ENCODE measurements around the gene HTR4. TPM values are rescaled to one million over a fixed set of nuclear protein-coding genes. Genes with fewer than 3 reads are reported as not detected.

The HTR4 gene
- total RNA-seq, 4 donors from 2014 or later: 0.25 to 1.2 (median 1.0) TPM; not detected in 1

DNA sequence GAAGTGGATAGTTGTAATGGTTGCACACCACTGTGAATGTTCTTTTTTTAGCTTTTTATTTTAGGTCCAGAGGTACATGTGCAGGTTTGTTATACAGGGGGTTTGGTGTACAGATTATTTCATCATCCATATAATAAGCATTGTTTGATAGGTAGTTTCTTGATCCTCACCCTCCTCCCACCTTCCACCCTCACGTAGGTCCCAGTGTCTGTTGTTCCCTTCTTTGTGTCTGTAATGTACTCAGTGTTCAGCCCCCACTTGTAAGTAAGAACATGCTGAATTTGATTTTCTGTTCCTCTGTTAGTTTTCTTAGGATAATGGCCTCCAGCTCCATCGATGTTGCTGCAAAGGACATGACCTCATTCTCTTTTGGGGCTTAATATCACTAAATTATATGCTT is 99.7 kb downstream of the HTR4 start:
- H3K4me3 ChIP-seq (ENCODE audit: low read depth, poor library complexity, severe bottlenecking): no peak overlapping the region
- no peak for TF ChIP-seq POLR2A (IDR thresholded peaks at IDR 0.05)
- TF ChIP-seq, protein P1, sequence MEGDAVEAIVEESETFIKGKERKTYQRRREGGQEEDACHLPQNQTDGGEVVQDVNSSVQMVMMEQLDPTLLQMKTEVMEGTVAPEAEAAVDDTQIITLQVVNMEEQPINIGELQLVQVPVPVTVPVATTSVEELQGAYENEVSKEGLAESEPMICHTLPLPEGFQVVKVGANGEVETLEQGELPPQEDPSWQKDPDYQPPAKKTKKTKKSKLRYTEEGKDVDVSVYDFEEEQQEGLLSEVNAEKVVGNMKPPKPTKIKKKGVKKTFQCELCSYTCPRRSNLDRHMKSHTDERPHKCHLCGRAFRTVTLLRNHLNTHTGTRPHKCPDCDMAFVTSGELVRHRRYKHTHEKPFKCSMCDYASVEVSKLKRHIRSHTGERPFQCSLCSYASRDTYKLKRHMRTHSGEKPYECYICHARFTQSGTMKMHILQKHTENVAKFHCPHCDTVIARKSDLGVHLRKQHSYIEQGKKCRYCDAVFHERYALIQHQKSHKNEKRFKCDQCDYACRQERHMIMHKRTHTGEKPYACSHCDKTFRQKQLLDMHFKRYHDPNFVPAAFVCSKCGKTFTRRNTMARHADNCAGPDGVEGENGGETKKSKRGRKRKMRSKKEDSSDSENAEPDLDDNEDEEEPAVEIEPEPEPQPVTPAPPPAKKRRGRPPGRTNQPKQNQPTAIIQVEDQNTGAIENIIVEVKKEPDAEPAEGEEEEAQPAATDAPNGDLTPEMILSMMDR (IDR thresholded peaks at IDR 0.05): no peak
- intact Hi-C loops (cut with DNase I; ENCODE audit: low total_unique reads): no loop called here

DNA sequence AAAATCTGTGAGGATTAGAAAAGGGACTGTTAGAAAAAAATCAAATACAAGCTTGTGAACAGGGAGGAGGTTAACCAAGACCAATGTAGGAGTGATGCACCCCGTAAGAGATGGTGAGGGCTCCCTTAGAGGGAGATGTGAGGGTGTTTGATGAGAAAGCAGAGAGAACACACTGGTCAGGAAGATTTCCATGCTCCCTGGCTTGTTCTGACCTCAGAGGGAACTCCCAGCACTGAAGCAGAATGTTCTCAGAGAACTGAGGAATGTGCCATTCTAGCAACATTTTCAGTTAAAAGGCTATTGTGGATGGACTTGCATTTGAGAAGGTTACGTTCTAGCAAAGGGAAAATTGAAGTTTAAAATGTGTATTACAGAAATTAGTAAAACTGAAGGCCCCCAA is 110.6 kb downstream of the HTR4 start:
- TF ChIP-seq POLR2A (IDR thresholded peaks at IDR 0.05): no peak
- TF ChIP-seq, protein P1 (IDR thresholded peaks at IDR 0.05): no peak
- intact Hi-C loops (cut with DNase I; ENCODE audit: low total_unique reads): no loop called here

More for the DNA sequence above, 99.7 kb downstream of the HTR4 start:
- 71 to 79% methylated on average over 2 of the region's 2 CpGs for WGBS, 2 donors
- DNase-seq (ENCODE audit: low spot score in 2 of 2): no peak

DNA sequence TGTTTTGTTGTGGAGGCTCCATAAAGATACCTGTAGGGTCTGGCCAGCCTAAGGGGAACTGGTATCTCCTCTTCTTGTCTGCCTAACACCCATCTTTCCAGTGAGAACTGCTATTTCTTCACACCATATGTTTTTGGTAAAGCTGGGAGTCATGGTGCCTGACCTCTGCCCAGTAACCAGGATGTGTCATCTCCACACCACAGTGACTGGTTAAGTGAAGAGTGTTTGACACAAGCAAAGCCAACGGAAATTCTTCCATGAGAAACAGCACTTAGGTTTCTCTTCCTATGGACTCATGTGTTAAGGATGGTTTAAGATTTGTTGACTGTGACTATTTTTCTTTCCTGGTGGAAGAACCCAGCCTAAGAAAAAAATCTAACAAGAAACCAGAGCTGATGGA is 111.5 kb downstream of the HTR4 start:
- TF ChIP-seq POLR2A (IDR thresholded peaks at IDR 0.05): no peak
- TF ChIP-seq, protein P1 (IDR thresholded peaks at IDR 0.05): no peak
- intact Hi-C loops (cut with DNase I; ENCODE audit: low total_unique reads): no loop called here
- no peak overlapping the region for H3K4me3 ChIP-seq (ENCODE audit: low read depth, poor library complexity, severe bottlenecking)
- 69 to 81% methylated on average over 1 of the region's 1 CpG for WGBS, 2 donors
- DNase-seq (ENCODE audit: low spot score in 2 of 2): no peak

More for the DNA sequence above, 110.6 kb downstream of the HTR4 start:
- 74 to 78% methylated on average over 2 of the region's 2 CpGs for WGBS, 2 donors
- no peak overlapping the region for H3K4me3 ChIP-seq (ENCODE audit: low read depth, poor library complexity, severe bottlenecking)
- no peak for DNase-seq (ENCODE audit: low spot score in 2 of 2)

DNA sequence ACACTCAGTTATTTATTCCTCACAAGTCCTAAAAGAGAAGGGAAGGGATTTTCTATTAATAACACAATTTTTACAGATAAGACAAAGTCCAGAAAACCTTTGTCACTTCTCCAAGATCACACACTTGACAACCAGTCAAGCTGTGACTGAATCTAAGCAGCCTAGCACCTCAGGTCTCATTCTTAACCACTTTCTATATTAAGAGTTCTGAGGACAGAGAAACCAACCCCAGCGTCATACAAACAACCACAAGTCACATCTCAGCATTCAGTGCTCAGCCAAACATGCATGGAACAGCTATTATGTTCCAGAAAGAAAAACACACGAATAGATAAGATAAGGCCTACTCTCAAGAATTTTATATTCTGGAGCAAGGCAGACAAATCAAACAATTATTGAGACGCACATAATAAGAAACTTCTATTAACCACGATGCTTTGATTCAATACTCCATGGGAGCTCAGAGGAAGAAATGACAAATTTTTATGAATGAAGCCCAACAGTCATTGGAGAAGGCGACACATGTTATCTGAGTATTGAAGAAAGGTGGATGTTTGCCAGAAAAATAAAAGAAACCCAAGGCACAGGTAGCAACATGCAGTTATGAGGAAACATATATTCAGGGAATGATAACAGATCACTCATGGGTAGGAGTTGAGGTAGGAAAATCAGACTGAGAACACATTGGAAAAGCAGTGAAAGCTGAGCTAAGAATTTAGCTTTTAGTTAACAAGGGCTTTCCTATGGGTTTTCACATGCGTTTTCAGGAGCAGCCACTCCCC is 113.1 kb downstream of the HTR4 start:
- intact Hi-C loops (cut with DNase I; ENCODE audit: low total_unique reads): no loop called here
- 71 to 76% methylated on average over 6 of the region's 6 CpGs for WGBS, 2 donors
- H3K4me3 ChIP-seq (ENCODE audit: low read depth, poor library complexity, severe bottlenecking): no peak overlapping the region
- DNase-seq (ENCODE audit: low spot score in 2 of 2): no peak
- TF ChIP-seq, protein P1 (IDR thresholded peaks at IDR 0.05): no peak
- no peak for TF ChIP-seq POLR2A (IDR thresholded peaks at IDR 0.05)

DNA sequence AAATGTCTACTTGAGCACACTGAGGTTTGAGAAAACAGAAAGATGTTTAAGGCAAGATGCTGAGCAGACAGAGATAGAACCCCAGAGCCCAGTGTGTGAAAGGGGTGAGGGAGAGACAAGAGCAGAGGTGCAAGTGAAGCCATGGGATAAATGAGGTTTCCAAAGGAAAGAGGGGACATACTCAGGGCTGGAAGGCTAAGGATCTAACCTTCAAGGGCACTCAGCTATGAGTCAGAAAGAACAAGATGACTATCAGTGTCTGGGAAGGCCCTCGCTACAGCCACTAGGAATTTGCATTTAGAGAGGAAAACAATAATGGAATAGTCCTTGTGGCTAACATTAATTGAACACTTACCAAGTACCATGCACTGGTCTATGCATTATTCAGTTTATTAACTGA is 113.7 kb downstream of the HTR4 start:
- 75 to 79% methylated on average over 1 of the region's 1 CpG for WGBS, 2 donors
- no peak overlapping the region for H3K4me3 ChIP-seq (ENCODE audit: low read depth, poor library complexity, severe bottlenecking)

More for the DNA sequence above, 113.7 kb downstream of the HTR4 start:
- intact Hi-C loops (cut with DNase I; ENCODE audit: low total_unique reads): no loop called here
- TF ChIP-seq, protein P1 (IDR thresholded peaks at IDR 0.05): no peak
- no peak for TF ChIP-seq POLR2A (IDR thresholded peaks at IDR 0.05)
- DNase-seq (ENCODE audit: low spot score in 2 of 2): no peak

All from lower leg skin (tissue), 4 donors.